ENCODE data around the gene RGL1.

Gene RGL1

DNA sequence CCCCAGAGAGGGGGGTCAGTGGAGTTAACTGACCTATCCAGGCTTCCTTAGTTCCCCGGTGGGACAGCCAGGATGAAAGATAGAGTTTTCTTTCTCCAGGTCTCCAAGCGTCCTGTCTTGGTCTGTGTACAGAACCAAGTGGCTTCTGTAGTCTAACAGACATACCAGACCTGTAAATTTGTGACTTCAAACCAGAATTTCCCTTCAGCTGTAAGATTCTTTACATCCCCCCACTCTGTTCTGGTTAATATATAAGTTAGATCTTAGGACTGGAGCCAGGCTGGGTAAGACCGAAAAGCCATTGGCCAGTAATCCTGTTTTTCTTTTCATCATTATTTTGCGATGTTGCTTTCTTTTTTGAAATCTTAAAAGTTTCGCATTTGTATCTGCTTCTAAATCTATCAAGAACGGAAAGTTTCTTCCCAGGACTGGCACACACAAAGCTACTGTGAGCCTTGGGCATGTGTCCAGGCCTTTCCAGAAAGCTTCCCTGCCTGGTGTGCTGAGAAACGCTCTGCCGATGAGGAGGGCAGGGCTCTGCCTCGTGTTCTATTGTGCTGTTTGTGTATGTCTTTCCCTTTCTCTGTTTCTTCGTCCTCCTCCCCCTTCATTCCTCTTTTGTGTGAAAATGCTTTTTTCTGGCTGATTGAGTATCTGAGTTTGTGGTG, 72.3 kb downstream of the RGL1 start:
- DNase-seq (ENCODE audit: low read depth): no peak
- TF ChIP-seq, protein P1, sequence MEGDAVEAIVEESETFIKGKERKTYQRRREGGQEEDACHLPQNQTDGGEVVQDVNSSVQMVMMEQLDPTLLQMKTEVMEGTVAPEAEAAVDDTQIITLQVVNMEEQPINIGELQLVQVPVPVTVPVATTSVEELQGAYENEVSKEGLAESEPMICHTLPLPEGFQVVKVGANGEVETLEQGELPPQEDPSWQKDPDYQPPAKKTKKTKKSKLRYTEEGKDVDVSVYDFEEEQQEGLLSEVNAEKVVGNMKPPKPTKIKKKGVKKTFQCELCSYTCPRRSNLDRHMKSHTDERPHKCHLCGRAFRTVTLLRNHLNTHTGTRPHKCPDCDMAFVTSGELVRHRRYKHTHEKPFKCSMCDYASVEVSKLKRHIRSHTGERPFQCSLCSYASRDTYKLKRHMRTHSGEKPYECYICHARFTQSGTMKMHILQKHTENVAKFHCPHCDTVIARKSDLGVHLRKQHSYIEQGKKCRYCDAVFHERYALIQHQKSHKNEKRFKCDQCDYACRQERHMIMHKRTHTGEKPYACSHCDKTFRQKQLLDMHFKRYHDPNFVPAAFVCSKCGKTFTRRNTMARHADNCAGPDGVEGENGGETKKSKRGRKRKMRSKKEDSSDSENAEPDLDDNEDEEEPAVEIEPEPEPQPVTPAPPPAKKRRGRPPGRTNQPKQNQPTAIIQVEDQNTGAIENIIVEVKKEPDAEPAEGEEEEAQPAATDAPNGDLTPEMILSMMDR (IDR thresholded peaks at IDR 0.05; ENCODE audit: insufficient read depth, low read depth, low read length, missing control alignments): no peak
- no peak overlapping the region for H3K4me3 ChIP-seq (ENCODE audit: low read depth, low read length)

DNA sequence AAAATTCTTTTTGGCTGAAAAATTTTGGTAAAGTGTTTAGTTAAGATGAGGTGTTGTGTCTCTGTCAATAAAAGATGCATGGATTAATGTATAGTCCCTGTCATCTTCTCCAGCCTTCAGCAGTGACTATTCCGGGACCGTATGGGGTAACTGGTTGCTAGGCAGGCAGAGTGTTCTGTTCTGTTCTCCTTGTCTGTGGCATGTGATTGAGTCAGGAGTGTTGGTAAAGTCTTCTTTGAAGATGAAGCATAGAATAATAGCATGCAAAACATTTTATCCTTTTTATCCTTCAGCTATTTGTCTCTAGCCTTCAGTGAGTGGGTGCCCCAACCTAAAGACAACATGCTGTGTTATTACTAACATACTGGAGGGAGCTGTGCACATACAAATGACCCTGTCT, 74.6 kb downstream of the RGL1 start:
- DNase-seq (ENCODE audit: low read depth): no peak

DNA sequence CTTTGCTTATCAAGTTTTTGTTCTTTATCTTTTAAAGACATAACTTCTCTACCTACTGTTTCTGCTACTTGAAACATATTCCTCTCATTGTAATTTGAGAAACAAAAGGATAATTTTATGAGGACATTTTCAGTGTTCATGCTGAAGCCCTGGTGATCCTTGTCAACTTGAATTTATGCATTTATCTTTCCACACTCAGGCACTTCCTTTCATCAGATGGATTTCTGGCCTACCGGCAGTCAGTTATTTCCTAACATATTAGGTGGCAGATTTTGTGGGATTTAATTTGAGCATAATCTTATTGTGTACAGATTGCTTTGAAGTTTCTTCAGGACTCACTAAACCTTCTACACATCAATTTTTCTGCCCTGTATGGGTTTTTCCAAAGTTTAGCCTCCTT, 75.0 kb downstream of the RGL1 start:
- TF ChIP-seq, protein P1 (IDR thresholded peaks at IDR 0.05; ENCODE audit: insufficient read depth, low read depth, low read length, missing control alignments): no peak
- DNase-seq (ENCODE audit: low read depth): no peak
- no peak overlapping the region for H3K4me3 ChIP-seq (ENCODE audit: low read depth, low read length)

More for the DNA sequence above, 74.6 kb downstream of the RGL1 start:
- H3K4me3 ChIP-seq (ENCODE audit: low read depth, low read length): no peak overlapping the region
- TF ChIP-seq, protein P1 (IDR thresholded peaks at IDR 0.05; ENCODE audit: insufficient read depth, low read depth, low read length, missing control alignments): no peak

DNA sequence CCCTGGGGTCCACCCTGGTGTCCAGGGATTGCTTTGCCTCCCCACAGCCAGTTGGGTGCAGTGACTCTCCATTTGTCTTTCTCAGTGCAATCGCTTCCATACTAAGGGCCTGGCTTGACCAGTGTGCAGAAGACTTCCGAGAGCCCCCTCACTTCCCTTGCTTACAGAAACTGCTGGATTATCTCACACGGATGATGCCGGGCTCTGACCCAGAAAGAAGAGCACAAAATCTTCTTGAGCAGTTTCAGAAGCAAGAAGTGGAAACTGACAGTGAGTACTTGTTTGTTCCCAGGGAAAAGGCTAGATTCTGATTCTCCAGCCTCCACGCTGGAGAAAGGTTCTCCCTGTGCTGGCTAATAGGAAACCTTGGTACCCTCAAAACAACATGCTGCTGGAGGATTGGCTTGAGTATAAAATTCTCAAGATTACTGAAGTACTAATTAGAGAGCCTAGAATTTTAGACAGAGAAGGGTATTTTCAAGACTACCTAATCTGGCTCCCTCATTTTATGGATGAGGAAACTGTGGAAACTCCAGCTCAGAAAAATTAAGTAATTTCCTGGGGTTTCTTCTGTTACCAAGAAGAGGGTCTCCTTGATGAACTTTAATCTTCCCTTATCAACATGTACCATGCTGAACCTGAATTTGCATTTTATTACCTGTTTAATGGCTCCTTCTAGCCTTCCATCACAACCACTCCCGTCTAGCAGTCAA, 75.8 kb downstream of the RGL1 start:
- DNase-seq (ENCODE audit: low read depth): no peak
- TF ChIP-seq, protein P1 (IDR thresholded peaks at IDR 0.05; ENCODE audit: insufficient read depth, low read depth, low read length, missing control alignments): no peak
- no peak overlapping the region for H3K4me3 ChIP-seq (ENCODE audit: low read depth, low read length)

DNA sequence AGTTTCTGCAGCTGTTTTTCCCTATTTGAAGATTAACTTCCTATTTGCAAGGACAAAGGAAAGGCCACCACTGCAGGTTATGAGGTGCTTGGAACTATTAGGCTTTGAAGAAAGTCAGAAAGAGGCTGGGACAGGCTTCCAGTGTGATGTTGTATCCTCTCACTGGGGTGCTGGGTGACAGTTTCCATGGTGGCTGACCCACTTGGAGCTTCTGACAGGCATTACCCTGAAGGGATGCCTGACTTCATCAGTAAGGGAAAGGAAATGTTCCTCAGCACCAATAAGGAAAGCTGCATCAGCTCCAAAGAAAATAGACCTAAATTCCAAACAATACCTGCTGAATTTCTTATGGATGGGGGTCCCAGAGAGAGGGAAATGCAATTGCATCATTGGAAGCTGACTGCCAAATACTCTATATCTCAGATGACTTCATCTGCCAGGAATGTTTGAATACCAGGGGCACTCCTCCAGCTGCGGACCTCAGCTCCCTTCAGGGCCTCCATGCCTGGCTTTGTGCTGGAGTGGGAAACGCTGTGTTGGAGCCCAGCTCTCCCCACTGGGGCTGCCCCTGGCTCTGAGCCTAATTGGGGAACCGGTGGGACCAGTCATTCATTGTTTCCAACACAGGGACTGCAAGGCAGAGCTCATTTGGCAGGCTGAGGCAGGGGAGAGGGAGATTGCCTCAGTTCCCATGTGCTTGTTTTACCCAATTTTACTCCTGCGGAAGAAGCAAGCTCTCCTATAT, 76.6 kb downstream of the RGL1 start:
- H3K4me3 ChIP-seq (ENCODE audit: low read depth, low read length): no peak overlapping the region
- TF ChIP-seq, protein P1 (IDR thresholded peaks at IDR 0.05; ENCODE audit: insufficient read depth, low read depth, low read length, missing control alignments): no peak
- no peak for DNase-seq (ENCODE audit: low read depth)

DNA sequence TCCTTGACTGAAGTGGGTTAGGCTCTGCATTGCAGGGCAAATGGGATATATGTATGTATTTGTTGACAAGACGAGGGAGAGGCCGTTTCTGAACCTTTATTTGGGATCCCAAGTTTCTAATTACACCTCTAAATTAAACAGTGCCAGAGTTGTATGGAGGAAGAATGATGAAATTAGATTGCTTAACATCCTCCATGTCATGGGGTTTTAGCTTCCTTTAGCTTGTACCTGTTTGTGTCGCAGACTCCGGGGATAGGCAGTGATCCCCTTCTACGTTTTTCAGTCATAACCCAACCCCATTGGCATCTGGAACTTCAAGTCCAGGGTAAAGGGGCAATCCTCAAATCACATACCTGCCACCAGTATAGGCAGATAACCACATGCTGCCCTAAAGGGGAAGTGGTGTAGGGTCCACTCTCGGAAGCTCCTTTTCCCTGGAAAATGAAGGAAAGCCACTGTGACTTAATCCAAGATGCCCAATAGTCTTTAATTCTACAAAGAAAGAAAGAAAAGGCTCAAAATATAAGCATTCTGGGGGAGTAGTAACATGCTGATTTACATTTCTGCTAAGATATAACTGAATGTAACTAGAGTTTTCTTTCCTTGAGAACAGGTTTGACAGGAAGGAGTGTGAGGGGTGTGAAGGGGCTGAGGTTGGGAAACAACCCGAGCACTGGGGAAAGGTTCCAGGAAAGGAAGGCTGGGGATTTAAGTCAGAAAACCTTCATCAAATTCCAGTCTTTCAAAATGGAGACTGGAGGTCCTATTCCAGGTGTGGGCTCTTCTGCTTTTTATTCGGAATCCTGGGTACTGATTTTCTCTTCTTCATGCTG, 77.6 kb downstream of the RGL1 start:
- no peak overlapping the region for H3K4me3 ChIP-seq (ENCODE audit: low read depth, low read length)
- TF ChIP-seq, protein P1 (IDR thresholded peaks at IDR 0.05; ENCODE audit: insufficient read depth, low read depth, low read length, missing control alignments): no peak
- DNase-seq (ENCODE audit: low read depth): no peak
